MM.1S (cell line): ENCODE data around the gene TAS2R41.

ENCODE experiments used
- DNase-seq: peaks from one replicate; pipeline ENCODE4 v3.0.0-alpha.2; 2015
- H2AFZ ChIP-seq: fragments of 300-600 bp; sonication (generic); 2 replicates; pipeline ENCODE4 v1.6.0; 2016; ENCODE audit warnings: antibody characterized with exemption, low read length
- H3F3A ChIP-seq: fragments of 300-600 bp; sonication (generic); 2 replicates; pipeline ENCODE4 v1.6.1; 2016; ENCODE audit warnings: mild to moderate bottlenecking, antibody characterized with exemption, low read length, moderate library complexity, mixed read lengths; ENCODE audit not compliant: insufficient read depth
- H3K27ac ChIP-seq: fragments of 300-600 bp; sonication (generic); 2 replicates; pipeline ENCODE4 v1.5.1; 2016; ENCODE audit warnings: mild to moderate bottlenecking, low read length
- H3K27me3 ChIP-seq: fragments of 300-600 bp; sonication (generic); replicated peaks from 2 replicates; pipeline ENCODE4 v1.6.0; 2016; ENCODE audit warnings: low read length; ENCODE audit not compliant: insufficient read depth
- H3K36me3 ChIP-seq: fragments of 300-600 bp; sonication (generic); replicated peaks from 2 replicates; pipeline ENCODE4 v1.6.1; 2016; ENCODE audit warnings: mild to moderate bottlenecking, low read length, mixed read lengths; ENCODE audit not compliant: insufficient read depth
- H3K4me1 ChIP-seq: fragments of 300-600 bp; sonication (generic); 2 replicates; pipeline ENCODE4 v1.6.1; 2016; ENCODE audit warnings: low read length, mixed read lengths
- H3K4me2 ChIP-seq: fragments of 300-600 bp; sonication (generic); 2 replicates; pipeline ENCODE4 v1.6.0; 2016; ENCODE audit warnings: low read depth, low read length
- H3K4me3 ChIP-seq: fragments of 300-600 bp; sonication (generic); 2 replicates; pipeline ENCODE4 v1.5.1; 2016; ENCODE audit warnings: low read length, mixed read lengths
- H3K79me2 ChIP-seq: fragments of 300-600 bp; sonication (generic); 2 replicates; pipeline ENCODE4 v1.6.1; 2016; ENCODE audit warnings: mixed run types, low read length, mixed read lengths
- H3K9ac ChIP-seq: fragments of 300-600 bp; sonication (generic); 2 replicates; pipeline ENCODE4 v1.6.1; 2016; ENCODE audit warnings: low read length, mixed read lengths
- H3K9me2 ChIP-seq: fragments of 300-600 bp; sonication (generic); replicated peaks from 2 replicates; pipeline ENCODE4 v1.6.1; 2016; ENCODE audit warnings: mild to moderate bottlenecking, low read length, mixed read lengths; ENCODE audit not compliant: insufficient read depth
- H3K9me3 ChIP-seq: fragments of 300-600 bp; sonication (generic); replicated peaks from 2 replicates; pipeline ENCODE4 v1.6.1; 2016; ENCODE audit warnings: mild to moderate bottlenecking, low read length, mixed read lengths; ENCODE audit not compliant: insufficient read depth
- H4K20me1 ChIP-seq: fragments of 300-600 bp; sonication (generic); 2 replicates; pipeline ENCODE4 v1.6.1; 2016; ENCODE audit warnings: mild to moderate bottlenecking, low read length, moderate library complexity, mixed read lengths; ENCODE audit not compliant: insufficient read depth
- EZH2 ChIP-seq: fragments of 300-600 bp; sonication (generic); optimal IDR thresholded peaks from 2 replicates; pipeline ENCODE3; 2017; ENCODE audit warnings: low read depth, mild to moderate bottlenecking, antibody characterized with exemption, low read length, mixed read lengths
- EZH2phosphoT487 ChIP-seq: fragments of 300-600 bp; sonication (generic); IDR thresholded peaks from 2 replicates; pipeline ENCODE4 v1.6.1; 2018; ENCODE audit warnings: antibody characterized with exemption, low read length
- TF ChIP-seq, protein P1 (sequence below): fragments of 300-600 bp; sonication (generic); IDR thresholded peaks from 2 replicates; pipeline ENCODE4 v1.5.1; 2016; ENCODE audit warnings: antibody characterized with exemption, low read length, mixed read lengths

Gene TAS2R41

DNA sequence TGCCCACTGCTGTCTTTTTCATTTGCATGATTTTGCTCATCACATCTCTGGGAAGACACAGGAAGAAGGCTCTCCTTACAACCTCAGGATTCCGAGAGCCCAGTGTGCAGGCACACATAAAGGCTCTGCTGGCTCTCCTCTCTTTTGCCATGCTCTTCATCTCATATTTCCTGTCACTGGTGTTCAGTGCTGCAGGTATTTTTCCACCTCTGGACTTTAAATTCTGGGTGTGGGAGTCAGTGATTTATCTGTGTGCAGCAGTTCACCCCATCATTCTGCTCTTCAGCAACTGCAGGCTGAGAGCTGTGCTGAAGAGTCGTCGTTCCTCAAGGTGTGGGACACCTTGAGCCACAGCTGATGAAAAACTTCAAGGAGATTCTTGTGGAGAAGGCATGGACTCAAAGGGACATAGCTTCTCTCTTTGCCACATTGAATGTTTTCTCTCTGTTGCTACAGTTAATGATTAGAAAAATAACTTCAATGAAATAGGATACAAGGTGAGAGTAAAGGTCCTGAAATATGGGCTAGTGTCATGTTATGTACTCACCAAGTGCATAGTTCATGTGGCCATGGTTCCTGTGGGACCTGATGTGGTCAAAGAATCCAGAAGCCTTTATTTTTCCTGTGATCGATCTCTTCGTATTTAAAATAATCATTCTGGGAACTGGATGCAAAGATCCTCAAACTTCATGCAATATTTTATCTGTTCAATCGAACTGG, 33.5 kb upstream of the TAS2R41 start:
- no peaks in the 10 kb centered on the region for H3K9me3 ChIP-seq
- H3K9ac ChIP-seq, result no peak overlapping the region
- no peaks in the 10 kb centered on the region for H3K9me2 ChIP-seq
- no peaks in the 10 kb centered on the region for H3K36me3 ChIP-seq
- no peak overlapping the region for H3K4me3 ChIP-seq
- TF ChIP-seq, protein P1, sequence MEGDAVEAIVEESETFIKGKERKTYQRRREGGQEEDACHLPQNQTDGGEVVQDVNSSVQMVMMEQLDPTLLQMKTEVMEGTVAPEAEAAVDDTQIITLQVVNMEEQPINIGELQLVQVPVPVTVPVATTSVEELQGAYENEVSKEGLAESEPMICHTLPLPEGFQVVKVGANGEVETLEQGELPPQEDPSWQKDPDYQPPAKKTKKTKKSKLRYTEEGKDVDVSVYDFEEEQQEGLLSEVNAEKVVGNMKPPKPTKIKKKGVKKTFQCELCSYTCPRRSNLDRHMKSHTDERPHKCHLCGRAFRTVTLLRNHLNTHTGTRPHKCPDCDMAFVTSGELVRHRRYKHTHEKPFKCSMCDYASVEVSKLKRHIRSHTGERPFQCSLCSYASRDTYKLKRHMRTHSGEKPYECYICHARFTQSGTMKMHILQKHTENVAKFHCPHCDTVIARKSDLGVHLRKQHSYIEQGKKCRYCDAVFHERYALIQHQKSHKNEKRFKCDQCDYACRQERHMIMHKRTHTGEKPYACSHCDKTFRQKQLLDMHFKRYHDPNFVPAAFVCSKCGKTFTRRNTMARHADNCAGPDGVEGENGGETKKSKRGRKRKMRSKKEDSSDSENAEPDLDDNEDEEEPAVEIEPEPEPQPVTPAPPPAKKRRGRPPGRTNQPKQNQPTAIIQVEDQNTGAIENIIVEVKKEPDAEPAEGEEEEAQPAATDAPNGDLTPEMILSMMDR, result no peak
- TF ChIP-seq EZH2phosphoT487, result no peak
- TF ChIP-seq EZH2, result no peak
- no peak overlapping the region for H3K27ac ChIP-seq
- H2AFZ ChIP-seq, result no peak overlapping the region
- H3K79me2 ChIP-seq, result no peaks in the 10 kb centered on the region
- DNase-seq, result no peak
- no peaks in the 10 kb centered on the region for H4K20me1 ChIP-seq
- no peaks in the 10 kb centered on the region for H3F3A ChIP-seq
- no peak overlapping the region for H3K4me2 ChIP-seq
- no peaks in the 10 kb centered on the region for H3K4me1 ChIP-seq
- no peaks in the 10 kb centered on the region for H3K27me3 ChIP-seq

DNA sequence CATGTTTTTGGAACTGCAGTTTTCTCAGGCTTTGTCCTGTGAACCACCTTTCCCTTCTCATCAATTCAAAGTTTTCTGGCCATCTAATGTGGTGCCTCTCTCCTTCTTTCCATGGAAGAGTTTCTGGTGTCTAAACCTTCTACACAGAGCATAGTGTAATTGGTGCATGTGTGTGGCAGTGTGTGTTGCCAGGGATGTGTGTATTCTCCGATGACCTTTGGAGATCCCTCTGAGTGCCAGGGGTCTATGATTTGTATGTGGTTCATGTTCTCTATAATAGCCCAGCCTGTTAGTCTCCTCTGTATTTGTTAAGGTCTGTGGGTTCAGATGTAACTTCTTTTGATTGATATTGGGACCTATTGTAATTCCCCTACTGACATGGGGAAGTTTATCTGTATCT, 32.9 kb upstream of the TAS2R41 start:
- H3K4me2 ChIP-seq, result no peak overlapping the region
- H3K4me3 ChIP-seq, result no peak overlapping the region
- no peaks in the 10 kb centered on the region for H3K4me1 ChIP-seq
- no peaks in the 10 kb centered on the region for H3K36me3 ChIP-seq
- no peak overlapping the region for H2AFZ ChIP-seq
- H3K27me3 ChIP-seq, result no peaks in the 10 kb centered on the region
- no peaks in the 10 kb centered on the region for H3F3A ChIP-seq
- no peak overlapping the region for H3K27ac ChIP-seq
- no peak for DNase-seq
- H3K9me2 ChIP-seq, result no peaks in the 10 kb centered on the region
- H3K9ac ChIP-seq, result no peak overlapping the region
- no peaks in the 10 kb centered on the region for H4K20me1 ChIP-seq
- H3K9me3 ChIP-seq, result no peaks in the 10 kb centered on the region
- TF ChIP-seq EZH2phosphoT487, result no peak
- TF ChIP-seq EZH2, result no peak
- TF ChIP-seq, protein P1, result no peak
- no peaks in the 10 kb centered on the region for H3K79me2 ChIP-seq

DNA sequence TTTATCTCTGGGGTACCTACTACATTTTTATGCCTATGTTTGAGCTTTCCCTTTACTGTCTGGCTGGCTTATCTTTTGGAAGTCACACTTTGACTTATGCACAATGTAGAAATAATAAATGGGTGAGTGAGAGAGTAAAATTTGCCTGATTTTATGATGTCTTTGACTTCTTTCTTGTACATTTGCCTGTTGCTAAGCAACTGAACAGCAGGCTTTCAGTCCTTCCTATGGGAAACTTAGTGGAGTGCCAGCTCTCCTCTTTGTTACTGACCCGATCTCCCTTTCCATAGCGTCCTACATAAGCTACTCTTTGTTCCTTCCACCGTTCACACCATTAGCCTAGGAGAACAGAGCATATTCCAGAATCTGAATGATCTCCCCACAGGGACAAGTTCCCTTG, 30.2 kb upstream of the TAS2R41 start:
- no peak for DNase-seq
- no peak overlapping the region for H2AFZ ChIP-seq

More for the DNA sequence above, 30.2 kb upstream of the TAS2R41 start:
- H3K9ac ChIP-seq, result no peak overlapping the region
- H3K79me2 ChIP-seq, result no peaks in the 10 kb centered on the region
- H3K27me3 ChIP-seq, result no peaks in the 10 kb centered on the region
- H3F3A ChIP-seq, result no peaks in the 10 kb centered on the region
- no peak overlapping the region for H3K4me2 ChIP-seq
- no peaks in the 10 kb centered on the region for H3K9me3 ChIP-seq
- H3K27ac ChIP-seq, result no peak overlapping the region
- H4K20me1 ChIP-seq, result no peaks in the 10 kb centered on the region
- no peaks in the 10 kb centered on the region for H3K36me3 ChIP-seq
- no peaks in the 10 kb centered on the region for H3K9me2 ChIP-seq
- no peak overlapping the region for H3K4me3 ChIP-seq
- no peak for TF ChIP-seq EZH2
- no peak for TF ChIP-seq EZH2phosphoT487
- TF ChIP-seq, protein P1, result no peak
- no peaks in the 10 kb centered on the region for H3K4me1 ChIP-seq
